Neural cell (in vitro differentiated cells): ENCODE data around the gene GGCT. TPM values are rescaled to one million over a fixed set of nuclear protein-coding genes. Genes with fewer than 3 reads are reported as not detected.

Experiments
- H2AFZ ChIP-seq: fragments of 200-600, 300-800 bp; sonication (generic), shearing (Covaris generic); 2 replicates; pipeline ENCODE4 v1.6.0; 2014; ENCODE audit warnings: low read depth, mild to moderate bottlenecking, antibody characterized with exemption, low read length, moderate library complexity
- H3F3A ChIP-seq: fragments of 200-600 bp; shearing (Covaris generic); 2 replicates; pipeline ENCODE4 v1.6.1; 2016; ENCODE audit warnings: mild to moderate bottlenecking, moderate library complexity, mixed read lengths, antibody characterized with exemption, low read length; ENCODE audit not compliant: insufficient read depth, poor library complexity, severe bottlenecking
- H3K27ac ChIP-seq: fragments of 200-600, 300-800 bp; sonication (generic), shearing (Covaris generic); 2 replicates; pipeline ENCODE4 v1.5.1; 2014; ENCODE audit warnings: mild to moderate bottlenecking, low read length, moderate library complexity
- H3K27me3 ChIP-seq: fragments of 300-800, 200-600 bp; sonication (generic), shearing (Covaris generic); 2 replicates; pipeline ENCODE4 v1.6.0; 2014; ENCODE audit warnings: mild to moderate bottlenecking, low read depth, low read length, moderate library complexity; ENCODE audit not compliant: insufficient read depth
- H3K36me3 ChIP-seq: fragments of 300-800, 200-600 bp; sonication (generic), shearing (Covaris generic); 2 replicates; pipeline ENCODE4 v1.5.1; 2014; ENCODE audit warnings: mild to moderate bottlenecking, antibody characterized with exemption, low read length, moderate library complexity; ENCODE audit not compliant: insufficient read depth
- H3K4me2 ChIP-seq: fragments of 300-800, 200-600 bp; sonication (generic), shearing (Covaris generic); 2 replicates; pipeline ENCODE4 v1.6.0; 2014; ENCODE audit warnings: mild to moderate bottlenecking, low read length
- H3K4me3 ChIP-seq: fragments of 300-800, 200-600 bp; sonication (generic), shearing (Covaris generic); 2 replicates; pipeline ENCODE4 v1.5.1; 2014; ENCODE audit warnings: mild to moderate bottlenecking, low read length, moderate library complexity
- H3K79me2 ChIP-seq: fragments of 200-600 bp; shearing (Covaris generic); replicated peaks from 2 replicates; pipeline ENCODE4 v1.6.0; 2014; ENCODE audit warnings: mild to moderate bottlenecking, low read length, moderate library complexity; ENCODE audit not compliant: insufficient read depth
- H3K9ac ChIP-seq: fragments of 300-800, 200-600 bp; sonication (generic), shearing (Covaris generic); 2 replicates; pipeline ENCODE4 v1.6.1; 2016; ENCODE audit warnings: mild to moderate bottlenecking, low read length, mixed read lengths
- H3K9me2 ChIP-seq: fragments of 200-600 bp; shearing (Covaris generic); 2 replicates; pipeline ENCODE4 v1.6.1; 2016; ENCODE audit warnings: mild to moderate bottlenecking, low read length, mixed read lengths; ENCODE audit not compliant: insufficient read depth
- H3K9me3 ChIP-seq: fragments of 200-600, 300-800 bp; sonication (generic), shearing (Covaris generic); 2 replicates; pipeline ENCODE4 v1.6.1; 2016; ENCODE audit warnings: mild to moderate bottlenecking, mixed run types, low read length, moderate library complexity, mixed read lengths
- H4K20me1 ChIP-seq: fragments of 200-600 bp; shearing (Covaris generic); 2 replicates; pipeline ENCODE4 v1.6.1; 2016; ENCODE audit warnings: mild to moderate bottlenecking, mixed run types; ENCODE audit not compliant: insufficient read depth
- EP300 ChIP-seq: fragments of 450-650 bp; conservative IDR thresholded peaks from 2 replicates; pipeline ENCODE4 v1.6.1; 2014; ENCODE audit warnings: antibody characterized with exemption, mild to moderate bottlenecking, moderate library complexity; ENCODE audit not compliant: poor library complexity, severe bottlenecking
- EZH2 ChIP-seq: fragments of 200-600, 300-800 bp; shearing (Covaris generic), sonication (generic); IDR thresholded peaks from 2 replicates; pipeline ENCODE4 v1.6.1; 2014; ENCODE audit warnings: antibody characterized with exemption, low read length, borderline replicate concordance, mild to moderate bottlenecking; ENCODE audit not compliant: insufficient read depth, poor library complexity, severe bottlenecking
- MXI1 ChIP-seq: fragments of 450-650 bp; conservative IDR thresholded peaks from 2 replicates; pipeline ENCODE4 v1.6.1; 2014; ENCODE audit warnings: antibody characterized with exemption, mild to moderate bottlenecking; ENCODE audit not compliant: poor library complexity, severe bottlenecking
- POLR2AphosphoS5 ChIP-seq: IDR thresholded peaks from 2 replicates; pipeline ENCODE4 v1.6.1; 2012
- RAD21 ChIP-seq: fragments of 450-650 bp; conservative IDR thresholded peaks from 2 replicates; pipeline ENCODE4 v1.6.1; 2014; ENCODE audit warnings: antibody characterized with exemption, mild to moderate bottlenecking, moderate library complexity
- SMC3 ChIP-seq: fragments of 450-650 bp; conservative IDR thresholded peaks from 2 replicates; pipeline ENCODE4 v1.6.1; 2014; ENCODE audit warnings: antibody characterized with exemption, mild to moderate bottlenecking, moderate library complexity; ENCODE audit not compliant: poor library complexity
- TAF1 ChIP-seq: IDR thresholded peaks from 2 replicates; pipeline ENCODE4 v1.6.1; 2012; ENCODE audit warnings: low read depth
- polyA plus RNA-seq: library from polyadenylated mRNA; depleted of rRNA; stranded (reverse); fragments of >200 nt; gene quantifications from 2 replicates; pipeline ENCODE4 v1.2.3, GENCODE V29; 2014
- TF ChIP-seq, protein P1 (sequence below): IDR thresholded peaks from 2 replicates; pipeline ENCODE4 v1.6.1; 2012; ENCODE audit warnings: borderline replicate concordance
- TF ChIP-seq, protein P2 (sequence below): fragments of 450-650 bp; IDR thresholded peaks from 2 replicates; pipeline ENCODE4 v1.5.1; 2014; ENCODE audit warnings: antibody characterized with exemption, mild to moderate bottlenecking, moderate library complexity; ENCODE audit not compliant: poor library complexity, severe bottlenecking

Gene GGCT
- polyA plus RNA-seq, 1 donor from 2014 or later, result 39.8 TPM

DNA sequence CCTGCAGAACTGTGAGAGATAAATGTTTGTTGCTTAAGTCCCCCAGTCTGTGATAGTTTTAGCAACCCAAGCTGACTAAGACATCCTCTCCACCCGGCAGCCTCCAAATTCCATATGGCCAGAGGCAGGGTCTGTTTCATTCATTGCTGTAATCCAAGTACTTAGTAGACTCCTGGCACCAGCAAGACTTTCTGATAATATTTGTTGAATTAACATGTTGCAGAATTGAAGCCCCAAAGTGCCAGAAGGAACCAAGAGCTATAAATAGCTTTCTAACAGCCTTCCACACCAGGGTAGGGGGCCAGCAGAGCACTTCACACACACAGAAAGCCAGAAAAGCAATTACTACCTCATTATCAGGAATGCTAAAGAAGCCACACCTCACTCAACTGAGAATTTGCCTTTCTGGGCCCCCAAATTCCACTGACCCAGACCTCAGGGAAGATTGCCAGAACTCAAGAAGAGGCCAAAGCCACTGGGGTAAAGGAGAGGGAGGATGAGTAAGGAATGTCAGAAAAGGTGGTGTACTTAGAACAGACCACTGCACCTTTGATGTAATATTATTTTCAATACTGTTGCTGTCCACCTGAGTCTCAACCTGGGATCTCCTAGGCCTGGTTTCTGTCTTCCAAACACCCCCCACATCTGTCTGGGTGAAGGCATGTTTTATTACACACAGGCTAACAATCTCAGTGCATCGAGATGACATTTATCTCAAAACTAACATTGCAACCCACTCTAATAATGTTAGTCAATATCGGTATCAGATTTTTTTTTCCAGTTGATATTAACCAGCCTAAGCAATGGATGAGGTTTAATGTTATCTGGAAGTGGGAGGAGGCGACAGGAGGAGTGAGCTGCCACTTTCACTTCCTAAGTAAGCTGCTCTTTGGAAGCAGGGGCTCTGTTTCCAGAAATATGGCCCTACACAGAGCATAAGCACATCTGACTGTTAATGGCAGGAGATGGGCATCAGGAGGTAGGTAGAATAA, 31.5 kb downstream of the GGCT start:
- H3F3A ChIP-seq, result no peaks in the 10 kb centered on the region
- H3K79me2 ChIP-seq, result no peaks in the 10 kb centered on the region
- H3K9me3 ChIP-seq, result no peaks in the 10 kb centered on the region
- no peaks in the 10 kb centered on the region for H3K27me3 ChIP-seq
- no peaks in the 10 kb centered on the region for H3K36me3 ChIP-seq
- no peak overlapping the region for H3K4me3 ChIP-seq
- H3K9me2 ChIP-seq, result no peaks in the 10 kb centered on the region
- no peak overlapping the region for H3K27ac ChIP-seq
- H2AFZ ChIP-seq, result no peak overlapping the region
- no peak overlapping the region for H3K9ac ChIP-seq
- H3K4me2 ChIP-seq, result no peak overlapping the region
- TF ChIP-seq TAF1 (no peak), EZH2 (no peak), SMC3 (no peak), RAD21 (no peak), POLR2AphosphoS5 (no peak), MXI1 (no peak), EP300 (no peak)
- TF ChIP-seq, protein P1, sequence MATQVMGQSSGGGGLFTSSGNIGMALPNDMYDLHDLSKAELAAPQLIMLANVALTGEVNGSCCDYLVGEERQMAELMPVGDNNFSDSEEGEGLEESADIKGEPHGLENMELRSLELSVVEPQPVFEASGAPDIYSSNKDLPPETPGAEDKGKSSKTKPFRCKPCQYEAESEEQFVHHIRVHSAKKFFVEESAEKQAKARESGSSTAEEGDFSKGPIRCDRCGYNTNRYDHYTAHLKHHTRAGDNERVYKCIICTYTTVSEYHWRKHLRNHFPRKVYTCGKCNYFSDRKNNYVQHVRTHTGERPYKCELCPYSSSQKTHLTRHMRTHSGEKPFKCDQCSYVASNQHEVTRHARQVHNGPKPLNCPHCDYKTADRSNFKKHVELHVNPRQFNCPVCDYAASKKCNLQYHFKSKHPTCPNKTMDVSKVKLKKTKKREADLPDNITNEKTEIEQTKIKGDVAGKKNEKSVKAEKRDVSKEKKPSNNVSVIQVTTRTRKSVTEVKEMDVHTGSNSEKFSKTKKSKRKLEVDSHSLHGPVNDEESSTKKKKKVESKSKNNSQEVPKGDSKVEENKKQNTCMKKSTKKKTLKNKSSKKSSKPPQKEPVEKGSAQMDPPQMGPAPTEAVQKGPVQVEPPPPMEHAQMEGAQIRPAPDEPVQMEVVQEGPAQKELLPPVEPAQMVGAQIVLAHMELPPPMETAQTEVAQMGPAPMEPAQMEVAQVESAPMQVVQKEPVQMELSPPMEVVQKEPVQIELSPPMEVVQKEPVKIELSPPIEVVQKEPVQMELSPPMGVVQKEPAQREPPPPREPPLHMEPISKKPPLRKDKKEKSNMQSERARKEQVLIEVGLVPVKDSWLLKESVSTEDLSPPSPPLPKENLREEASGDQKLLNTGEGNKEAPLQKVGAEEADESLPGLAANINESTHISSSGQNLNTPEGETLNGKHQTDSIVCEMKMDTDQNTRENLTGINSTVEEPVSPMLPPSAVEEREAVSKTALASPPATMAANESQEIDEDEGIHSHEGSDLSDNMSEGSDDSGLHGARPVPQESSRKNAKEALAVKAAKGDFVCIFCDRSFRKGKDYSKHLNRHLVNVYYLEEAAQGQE, result no peak
- TF ChIP-seq, protein P2, sequence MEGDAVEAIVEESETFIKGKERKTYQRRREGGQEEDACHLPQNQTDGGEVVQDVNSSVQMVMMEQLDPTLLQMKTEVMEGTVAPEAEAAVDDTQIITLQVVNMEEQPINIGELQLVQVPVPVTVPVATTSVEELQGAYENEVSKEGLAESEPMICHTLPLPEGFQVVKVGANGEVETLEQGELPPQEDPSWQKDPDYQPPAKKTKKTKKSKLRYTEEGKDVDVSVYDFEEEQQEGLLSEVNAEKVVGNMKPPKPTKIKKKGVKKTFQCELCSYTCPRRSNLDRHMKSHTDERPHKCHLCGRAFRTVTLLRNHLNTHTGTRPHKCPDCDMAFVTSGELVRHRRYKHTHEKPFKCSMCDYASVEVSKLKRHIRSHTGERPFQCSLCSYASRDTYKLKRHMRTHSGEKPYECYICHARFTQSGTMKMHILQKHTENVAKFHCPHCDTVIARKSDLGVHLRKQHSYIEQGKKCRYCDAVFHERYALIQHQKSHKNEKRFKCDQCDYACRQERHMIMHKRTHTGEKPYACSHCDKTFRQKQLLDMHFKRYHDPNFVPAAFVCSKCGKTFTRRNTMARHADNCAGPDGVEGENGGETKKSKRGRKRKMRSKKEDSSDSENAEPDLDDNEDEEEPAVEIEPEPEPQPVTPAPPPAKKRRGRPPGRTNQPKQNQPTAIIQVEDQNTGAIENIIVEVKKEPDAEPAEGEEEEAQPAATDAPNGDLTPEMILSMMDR, result no peak
- no peaks in the 10 kb centered on the region for H4K20me1 ChIP-seq

DNA sequence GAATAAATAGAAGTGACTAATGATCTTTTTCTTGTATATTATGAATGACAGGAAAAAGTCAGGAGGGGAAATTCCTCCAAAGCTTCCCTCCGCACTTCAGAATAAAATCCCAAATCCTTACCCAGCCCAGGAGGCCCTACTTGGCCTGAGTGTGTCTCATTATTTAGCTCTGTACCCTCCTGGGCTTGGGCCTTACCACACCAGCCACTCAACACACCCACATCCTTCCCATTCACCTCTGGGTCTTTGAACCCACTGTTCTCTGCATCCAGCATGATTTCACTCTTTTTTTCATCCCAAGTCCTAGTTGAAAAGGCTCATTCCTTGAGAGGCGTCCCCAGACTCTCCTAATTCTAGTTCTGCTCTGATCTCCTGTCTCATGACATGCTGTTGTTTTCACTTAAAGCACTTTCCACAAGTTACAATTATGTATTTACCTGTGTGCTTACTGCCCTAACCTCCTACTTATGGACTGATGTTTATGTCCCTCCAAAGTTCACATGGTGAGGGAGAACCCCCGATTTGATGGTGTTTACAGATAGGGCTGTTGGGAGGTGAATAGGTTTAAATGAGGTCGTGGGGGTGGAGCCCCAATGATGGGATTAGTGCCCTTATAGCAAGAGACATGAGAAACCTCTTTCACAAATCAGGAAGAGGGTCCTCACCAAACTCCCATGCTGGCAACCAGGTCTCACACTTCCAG, 32.4 kb downstream of the GGCT start:
- H3K79me2 ChIP-seq, result no peaks in the 10 kb centered on the region
- H3K9ac ChIP-seq, result no peak overlapping the region
- H3K36me3 ChIP-seq, result no peaks in the 10 kb centered on the region
- no peak overlapping the region for H2AFZ ChIP-seq
- no peak overlapping the region for H3K27ac ChIP-seq
- TF ChIP-seq SMC3, result no peak
- TF ChIP-seq TAF1, result no peak
- TF ChIP-seq, protein P1, result no peak
- TF ChIP-seq EZH2, result no peak
- no peak for TF ChIP-seq POLR2AphosphoS5
- no peak for TF ChIP-seq RAD21
- no peak for TF ChIP-seq EP300
- TF ChIP-seq, protein P2, result no peak
- TF ChIP-seq MXI1, result no peak
- no peaks in the 10 kb centered on the region for H3K9me2 ChIP-seq
- no peaks in the 10 kb centered on the region for H3K9me3 ChIP-seq
- H3K27me3 ChIP-seq, result no peaks in the 10 kb centered on the region
- H3F3A ChIP-seq, result no peaks in the 10 kb centered on the region
- H4K20me1 ChIP-seq, result no peaks in the 10 kb centered on the region
- no peak overlapping the region for H3K4me3 ChIP-seq
- H3K4me2 ChIP-seq, result no peak overlapping the region
